Kidney glomerular epithelial cell (primary cell): Measurements from ENCODE around the gene RPGR.
A peak's percentile ranks its signal among the peaks of the same experiment; 100 is the strongest.

Source experiments
- DNase-seq: peaks from one replicate; lab custom pipeline; 2025; lab: John Stamatoyannopoulos, UW

Gene RPGR

DNA sequence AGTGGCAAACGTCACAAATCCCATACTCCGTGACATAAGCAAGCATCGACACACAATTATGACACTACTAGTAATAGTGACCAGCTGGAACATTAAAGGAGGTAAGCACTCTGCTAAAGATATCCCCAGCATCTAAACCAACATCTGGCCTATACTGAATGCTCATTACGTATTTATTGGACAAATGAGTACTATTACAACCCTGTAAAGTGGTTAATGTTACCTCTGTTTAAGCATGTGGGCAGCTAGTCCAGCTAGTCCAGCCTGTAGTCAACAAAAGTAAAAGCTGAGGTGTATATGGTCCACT is 419 bp upstream of the RPGR start:
- DNase-seq: no peak

DNA sequence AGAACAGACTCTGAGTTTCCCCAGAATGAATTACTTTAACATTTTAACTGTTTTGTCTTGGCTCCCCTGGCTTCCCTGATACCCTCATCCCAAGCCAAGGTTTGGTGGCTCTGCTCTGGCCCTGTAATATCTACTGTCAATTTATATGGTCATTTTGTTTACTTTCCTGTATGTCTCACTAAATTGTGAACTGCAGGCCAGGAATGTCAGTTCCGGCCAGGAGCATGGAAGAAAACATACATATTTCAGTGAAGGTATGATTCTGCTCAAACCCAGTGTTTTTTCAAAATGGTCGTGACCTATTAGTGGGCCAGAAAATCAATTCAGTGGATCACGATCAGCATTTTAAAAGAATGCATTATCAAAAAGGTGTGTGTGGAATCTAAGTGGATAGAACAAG is 1.2 kb downstream of the RPGR start:
- no peak for DNase-seq

DNA sequence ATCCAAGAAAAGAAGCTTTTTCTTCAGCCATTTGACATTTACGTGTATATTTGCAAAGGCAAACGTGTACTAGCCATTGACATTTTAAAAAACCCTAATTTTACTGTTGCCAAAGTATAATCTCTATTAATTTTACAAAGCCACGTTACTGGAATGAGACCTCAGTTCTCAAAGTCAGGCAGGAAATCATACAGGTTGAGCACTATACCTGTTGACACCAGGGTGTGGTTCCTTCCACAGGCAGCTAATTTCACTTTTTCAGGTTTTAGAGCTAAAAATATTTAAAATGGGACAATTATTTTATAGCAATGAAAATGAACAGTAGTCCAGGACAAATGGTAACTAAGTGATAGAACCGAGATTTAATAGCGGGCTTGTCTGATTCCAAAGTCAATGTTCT is 6.5 kb downstream of the RPGR start:
- DNase-seq: no peak

DNA sequence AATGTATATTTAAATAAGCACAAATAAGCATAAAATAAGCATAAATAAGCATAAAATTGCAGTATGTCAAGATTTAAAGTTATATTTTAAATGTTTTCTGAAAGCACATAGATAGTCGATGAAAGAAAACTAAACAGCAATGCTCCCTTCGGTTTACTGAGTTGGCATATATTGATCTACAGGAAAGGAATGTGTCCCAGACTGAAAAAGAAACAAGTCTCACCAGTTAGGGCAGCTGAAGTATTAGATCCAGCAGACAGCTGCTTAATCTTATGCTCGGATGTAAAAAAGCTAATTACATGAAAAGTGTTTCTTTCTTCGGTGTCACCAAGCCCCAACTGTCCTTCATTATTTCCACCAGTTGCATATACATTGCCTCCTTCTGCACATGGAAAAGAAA is 8.7 kb downstream of the RPGR start:
- no peak for DNase-seq

DNA sequence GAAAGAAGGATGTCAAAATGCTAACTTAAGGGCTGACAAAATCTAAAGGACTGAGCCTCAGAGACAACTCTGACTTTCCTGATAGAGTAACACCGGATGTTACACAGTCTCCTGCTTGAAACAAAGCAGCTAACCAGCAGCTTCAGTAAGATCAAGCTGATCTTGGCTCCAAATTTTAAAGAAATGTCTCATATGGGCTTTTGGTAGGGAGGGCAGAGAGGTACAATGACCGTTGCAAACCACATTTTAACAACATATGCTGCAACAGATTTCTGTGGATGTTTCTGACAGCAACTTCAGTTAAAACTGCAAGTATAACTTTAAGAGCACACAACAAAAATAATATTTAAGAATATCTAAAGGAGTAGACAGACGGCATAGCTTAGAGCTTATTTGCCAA is 9.1 kb downstream of the RPGR start:
- DNase-seq: no peak

DNA sequence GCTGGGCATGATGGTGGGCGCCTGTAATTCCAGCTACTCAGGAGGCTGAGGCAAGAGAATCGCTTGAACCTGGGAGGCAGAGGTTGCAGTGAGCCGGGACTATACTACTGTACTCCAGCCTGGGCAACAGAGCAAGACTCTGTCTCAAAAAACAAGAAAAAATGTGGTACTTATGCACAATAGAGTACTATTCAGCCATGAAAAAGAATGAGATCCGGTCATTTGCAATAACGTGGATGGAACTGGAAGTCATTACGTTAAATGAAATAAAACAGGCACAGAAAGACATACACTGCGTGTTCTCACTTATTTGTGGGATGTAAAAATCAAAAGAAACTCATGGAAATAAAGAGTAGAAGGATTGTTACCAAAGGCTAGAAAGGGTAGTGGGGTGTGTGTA is 12.1 kb downstream of the RPGR start:
- no peak for DNase-seq

DNA sequence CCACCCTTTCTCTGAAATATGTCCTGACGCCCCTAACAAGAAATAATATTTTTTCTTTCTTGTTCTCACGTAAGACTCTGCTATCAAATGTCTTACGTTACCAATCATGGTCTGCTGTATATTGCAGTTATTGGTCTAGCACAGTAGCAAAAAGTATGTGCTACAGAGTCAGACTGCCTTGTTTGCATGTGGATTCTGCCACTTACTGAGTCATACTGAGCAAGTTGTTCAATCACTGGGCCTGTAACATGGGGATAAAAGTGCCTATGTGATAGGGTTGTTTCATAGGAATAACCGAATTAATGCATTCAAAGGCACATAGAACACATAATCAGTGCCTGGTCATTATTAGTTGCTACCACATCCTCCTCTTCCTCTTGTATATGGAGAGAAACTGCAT is 14.1 kb downstream of the RPGR start:
- DNase-seq: no peak

DNA sequence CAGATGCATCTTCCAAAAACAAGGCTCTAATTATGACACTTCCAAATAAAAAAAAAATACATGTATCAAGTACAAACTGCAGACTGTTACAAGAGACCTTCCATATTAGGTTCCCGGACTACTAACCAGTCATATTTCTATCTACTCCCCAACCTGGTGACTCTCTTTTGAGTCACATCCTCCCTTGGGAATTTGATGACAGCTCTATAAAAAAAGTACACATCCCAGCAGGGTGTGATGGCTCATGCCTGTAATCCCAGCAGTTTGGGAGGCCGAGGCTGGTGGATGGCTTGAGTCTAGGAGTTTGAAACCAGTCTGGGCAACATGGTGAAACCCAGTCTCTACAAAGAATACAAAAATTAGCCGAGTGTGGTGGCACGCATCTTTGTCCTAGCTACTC is 14.9 kb downstream of the RPGR start:
- peak; percentile 2 for DNase-seq

DNA sequence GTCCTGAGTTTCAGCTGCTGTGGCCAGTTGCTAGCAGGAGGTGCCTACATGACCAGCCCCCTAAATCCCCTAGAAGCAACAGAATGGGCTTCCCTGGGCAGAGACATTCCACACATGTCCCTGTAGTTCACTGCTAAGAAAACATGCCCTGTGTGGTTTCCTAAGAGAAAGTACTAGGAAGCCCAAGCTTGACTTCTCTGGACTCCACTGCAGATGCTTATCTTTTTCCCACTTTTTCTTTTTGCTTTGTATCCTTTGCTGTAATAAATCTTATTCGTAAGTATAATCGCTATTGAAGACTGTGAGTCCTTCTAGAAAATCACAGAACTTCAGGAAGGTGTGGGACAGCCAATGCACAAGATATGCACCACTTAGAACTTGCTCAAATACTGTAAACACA is 15.6 kb downstream of the RPGR start:
- no peak for DNase-seq

DNA sequence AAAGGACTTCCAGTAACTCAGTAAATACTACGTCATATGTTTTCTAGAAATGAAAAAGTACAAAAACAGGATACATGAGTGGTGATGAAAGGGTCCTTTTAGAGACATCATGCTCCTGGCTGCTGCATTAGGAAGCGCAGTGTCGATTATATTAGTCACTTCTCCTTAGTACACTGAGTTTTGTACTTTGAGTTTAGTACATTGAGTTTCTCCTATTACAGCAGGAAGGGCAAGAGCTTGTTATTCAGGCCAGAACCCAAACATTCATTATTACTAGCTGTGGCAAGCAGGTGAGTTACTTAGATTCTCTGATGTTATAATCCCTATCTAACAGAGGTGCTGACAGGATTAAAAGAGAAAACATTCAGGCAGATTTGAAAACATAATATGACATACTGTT is 21.3 kb downstream of the RPGR start:
- DNase-seq: no peak

DNA sequence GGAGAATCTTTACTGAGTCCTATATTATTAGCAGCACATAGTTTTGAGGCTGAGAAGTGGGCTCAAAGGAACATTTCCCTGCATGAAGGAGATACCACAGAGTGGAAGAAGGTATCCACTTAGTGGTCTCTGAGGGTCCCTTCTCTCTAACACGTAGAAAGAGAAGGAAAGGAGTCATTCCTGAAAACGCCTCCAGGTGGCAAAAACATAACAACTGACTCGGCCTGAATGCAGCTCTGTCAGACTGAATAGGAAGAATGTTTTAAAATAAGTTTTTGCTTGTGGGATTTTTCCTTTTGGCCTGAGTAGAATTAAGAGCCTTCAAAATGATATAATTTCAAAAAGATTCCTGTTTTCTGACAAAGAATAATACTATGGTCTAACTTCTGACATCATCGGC is 23.3 kb downstream of the RPGR start:
- no peak for DNase-seq

DNA sequence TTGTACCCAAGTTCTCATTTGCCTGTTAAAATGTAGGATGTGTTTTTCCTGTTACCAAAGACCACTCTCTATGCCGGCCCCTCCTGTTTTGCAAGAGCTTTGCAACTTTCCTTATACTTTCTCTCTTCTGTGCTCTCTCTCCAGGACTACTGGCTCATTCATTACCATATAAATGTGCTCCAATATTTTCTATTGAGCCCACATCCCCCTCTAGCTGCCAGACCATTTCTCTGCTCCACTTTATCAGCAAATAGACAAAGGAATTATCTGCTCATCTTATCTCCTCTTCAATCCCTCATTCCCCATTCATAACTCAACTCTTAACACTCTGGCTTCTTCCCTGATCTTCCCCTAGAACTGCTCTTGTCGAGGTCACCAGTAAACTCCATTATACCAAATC is 33.6 kb downstream of the RPGR start:
- no peak for DNase-seq

DNA sequence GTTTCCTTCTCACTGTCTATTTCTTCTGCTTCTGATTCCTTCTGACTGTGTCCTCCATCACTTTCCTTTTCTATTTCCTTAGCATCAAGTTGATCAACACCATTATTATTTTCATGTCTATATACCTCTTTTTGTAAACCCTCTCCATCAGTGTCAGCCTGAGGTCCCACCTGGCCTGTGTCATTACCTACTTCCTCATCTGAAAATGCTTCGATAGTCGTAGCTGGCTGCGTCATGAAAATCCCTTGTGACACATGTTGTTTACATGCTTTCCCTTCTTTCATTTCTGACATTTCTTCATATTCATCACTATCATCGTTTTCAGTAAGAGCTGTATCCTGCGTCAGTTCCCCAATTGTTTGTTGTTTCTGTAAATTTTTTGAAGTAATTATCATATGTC is 39.6 kb downstream of the RPGR start:
- DNase-seq: no peak

DNA sequence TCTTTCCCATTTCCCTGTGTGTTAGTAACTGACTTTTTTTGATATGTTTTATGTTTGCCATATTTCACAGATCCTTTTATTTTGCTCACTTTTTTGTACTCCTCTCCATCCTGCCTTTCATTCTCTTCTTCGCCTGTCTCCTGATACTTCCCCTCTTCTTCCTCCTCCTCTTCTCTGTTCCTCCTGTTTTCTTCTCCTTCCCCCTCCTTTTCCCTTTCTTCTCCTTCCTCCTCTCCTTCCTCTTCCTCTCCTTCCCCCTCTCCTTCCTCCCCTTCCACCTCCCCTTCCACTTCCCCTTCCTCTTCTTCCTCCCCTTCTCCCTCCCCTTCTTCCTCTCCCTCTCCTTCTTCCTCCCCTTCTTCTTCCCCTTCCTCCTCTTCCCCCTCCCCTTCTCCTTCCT is 41.7 kb downstream of the RPGR start:
- DNase-seq: no peak

DNA sequence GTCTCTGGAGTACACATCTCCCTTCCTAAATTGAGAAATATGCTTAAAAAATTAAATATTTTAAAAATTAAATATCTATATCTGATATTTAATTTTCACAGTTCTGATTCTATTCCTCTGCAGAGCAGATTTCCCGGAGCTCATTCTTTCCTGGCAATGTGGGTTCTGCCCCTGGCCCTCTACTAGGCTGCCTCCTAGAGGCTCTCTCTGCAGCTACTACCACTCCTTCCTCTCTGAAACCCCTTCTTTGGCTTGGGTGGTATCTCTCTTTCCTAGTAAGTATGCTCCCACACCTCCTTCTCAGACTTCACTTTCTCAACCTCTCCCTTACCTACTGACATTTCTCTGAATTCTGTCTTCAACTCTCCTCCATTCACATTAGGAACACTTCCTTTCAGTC is 45.3 kb downstream of the RPGR start:
- no peak for DNase-seq

DNA sequence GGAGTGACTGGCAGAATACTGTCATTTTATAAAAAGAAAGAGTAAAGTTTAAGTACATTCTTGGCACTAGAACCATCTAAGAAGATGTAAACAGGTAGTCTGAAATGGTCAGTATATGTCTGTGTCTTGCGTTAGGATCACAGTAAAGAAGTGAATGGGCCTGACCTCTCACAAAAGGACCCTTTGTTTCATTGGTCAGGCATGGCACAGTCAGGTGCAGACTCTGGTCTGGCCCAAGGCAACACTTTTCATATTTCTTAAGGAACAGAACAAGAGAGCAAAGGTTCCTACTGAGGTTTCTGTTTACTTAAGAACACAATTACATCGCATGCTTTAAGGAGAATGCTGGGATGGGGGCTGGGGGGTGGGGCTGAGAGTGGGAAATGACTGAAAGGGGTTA is 48.1 kb downstream of the RPGR start:
- DNase-seq: no peak

DNA sequence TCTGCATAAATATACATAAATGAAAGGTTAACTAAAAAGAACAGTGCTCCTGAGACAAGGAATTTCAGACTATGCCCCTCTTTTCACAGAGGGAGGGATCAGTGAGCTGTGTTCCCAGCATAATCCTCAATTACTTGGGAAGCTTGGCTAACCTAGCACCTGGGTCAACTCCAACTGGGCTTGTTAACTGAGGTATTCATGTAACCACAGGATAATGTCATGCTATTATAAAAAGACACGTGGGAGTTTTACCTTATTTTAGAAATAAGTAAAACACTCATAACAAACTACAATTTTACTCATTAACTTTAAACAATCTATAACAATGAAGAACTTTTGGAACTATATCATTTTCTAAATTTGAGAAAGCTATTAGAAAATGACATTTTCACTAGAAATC is 48.6 kb downstream of the RPGR start:
- DNase-seq: no peak

DNA sequence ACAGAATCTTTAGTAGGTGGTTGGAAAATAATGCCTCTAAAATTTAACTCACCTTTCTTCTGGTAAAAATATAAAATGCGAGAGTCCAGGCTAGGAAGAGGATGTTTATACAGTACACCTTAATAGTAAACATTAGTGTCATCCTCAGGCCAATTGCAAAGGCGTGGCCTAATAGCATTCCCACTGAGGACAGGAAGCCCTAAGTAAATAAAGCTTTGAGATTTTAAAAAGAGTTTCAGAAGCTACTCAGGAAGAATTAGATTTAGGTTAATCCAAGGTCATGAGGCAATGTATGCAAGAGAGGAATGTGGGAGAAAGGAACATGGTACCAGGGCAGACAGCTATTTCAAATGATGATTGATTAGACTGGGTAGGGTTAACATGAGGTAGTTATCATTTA is 49.5 kb downstream of the RPGR start:
- DNase-seq: no peak

DNA sequence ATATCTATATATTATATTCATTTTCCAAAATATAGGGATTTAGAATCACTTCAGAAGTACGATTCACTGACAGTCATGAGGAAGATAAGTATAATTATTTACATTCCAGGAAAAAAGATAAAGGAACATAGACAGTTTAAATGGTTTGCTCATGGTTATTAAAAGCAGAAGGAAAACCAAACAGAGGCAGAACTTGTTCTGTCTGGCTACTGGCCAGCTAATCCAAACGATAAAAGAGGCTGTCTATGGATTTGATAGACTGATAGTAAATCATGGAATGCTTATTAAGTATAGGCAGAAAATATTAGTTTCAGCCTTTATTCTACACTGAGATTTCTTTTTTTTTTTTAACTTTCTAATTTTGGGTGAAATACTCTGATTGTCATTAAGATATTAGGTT is 50.2 kb downstream of the RPGR start:
- no peak for DNase-seq

DNA sequence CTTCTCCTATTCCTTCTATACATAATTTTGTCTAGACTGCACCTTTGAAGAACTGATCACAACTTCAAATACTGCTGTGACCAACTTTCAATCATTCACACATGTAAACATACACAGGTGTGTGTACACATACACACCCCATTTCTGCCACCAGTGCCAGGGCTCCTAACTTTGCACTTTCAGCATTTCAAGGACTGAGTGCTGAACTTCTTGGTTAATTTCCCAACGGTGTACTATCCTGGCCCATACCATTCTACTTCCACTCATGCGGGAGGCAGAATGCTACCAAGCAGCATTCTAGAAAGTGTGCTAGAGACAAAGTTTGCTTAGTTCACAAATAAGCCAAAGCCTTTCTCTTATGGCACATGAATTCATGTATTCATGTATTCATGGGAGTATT is 51.2 kb downstream of the RPGR start:
- DNase-seq: no peak

DNA sequence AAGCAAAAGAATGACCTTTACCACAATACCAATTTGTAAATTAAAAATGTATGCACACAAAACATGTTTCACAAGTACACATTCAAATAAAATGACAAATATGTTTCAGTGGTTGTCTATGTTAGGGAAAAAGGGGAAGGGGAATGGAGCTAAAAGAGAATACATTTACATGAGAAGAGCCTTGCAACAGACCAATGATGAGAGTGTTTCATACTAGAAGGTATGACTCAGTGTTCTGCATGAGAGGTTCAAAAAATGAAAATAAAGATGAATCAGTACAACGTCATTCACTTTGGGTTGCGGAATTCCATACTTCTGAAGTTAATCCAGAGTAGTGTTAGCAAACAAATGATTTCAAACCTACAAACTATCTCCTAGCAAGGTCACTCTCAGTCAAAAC is 51.7 kb downstream of the RPGR start:
- peak; percentile 57 for DNase-seq

DNA sequence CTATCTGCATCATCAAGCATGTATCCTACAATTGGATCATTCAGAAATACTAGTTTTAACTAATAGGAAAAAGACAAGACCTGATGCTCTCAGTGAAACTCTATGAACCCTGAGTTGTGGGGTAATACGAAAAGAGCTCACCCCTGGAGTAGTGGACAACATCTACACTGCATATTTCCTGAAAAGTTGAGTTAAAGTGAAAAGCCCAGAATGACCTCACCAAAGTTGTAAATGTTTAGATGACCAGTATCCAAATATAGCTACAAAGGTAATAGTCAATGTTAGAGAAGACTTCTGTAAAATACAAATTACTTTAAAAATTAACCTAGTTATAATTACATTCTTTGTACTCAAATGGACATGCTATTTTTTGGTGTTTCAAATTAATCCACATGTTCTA is 53.9 kb downstream of the RPGR start:
- DNase-seq: no peak

DNA sequence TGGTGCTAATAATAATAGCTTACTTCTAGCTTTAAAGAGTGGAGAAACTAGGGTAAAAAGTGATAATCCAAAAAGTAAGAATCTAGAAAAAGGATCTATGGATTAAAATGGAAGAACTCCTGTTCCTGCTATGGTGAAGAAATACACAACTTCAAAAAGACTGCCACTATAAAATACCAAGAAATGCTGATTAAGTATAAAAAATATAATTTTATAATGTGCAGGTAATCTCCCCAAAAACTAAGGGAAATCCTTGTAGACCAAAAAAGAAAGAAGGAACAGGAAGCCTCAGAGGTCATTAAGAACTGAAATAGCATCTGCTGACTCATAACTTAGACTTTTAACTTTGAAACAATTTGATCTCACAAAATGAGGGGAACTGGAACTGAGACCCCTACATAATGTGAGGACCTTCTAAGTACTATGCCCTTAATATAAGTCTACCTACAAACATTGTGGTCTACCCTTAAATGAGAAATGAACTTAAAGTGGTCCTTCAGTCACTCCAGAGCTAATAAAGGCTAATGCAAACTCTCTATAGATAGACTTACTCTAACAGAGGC is 56.1 kb downstream of the RPGR start:
- no peak for DNase-seq

DNA sequence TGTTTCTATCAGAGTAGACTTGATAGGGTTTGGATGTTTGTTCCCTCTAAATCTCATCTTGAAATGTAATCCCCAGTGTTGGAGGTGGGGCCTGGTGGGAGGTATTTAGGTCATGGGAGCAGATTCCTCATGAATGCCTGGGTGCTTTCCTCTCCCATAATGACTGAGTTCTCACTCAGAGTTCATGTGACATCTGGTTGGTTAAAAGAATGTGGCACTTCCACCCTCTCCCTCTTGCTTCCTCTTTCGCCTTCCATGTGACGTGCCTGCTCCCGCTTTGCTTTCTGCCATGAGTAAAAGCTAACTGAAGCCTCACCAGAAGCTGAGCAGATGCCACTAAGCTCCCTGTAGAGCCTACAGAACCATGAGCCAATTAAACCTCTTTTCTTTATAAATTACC is 59.3 kb downstream of the RPGR start:
- no peak for DNase-seq
